Measurements from ENCODE around the gene PRPF6. TPM values are rescaled to one million over a fixed set of nuclear protein-coding genes. Genes with fewer than 3 reads are reported as not detected.

Gene PRPF6
- total and polyA plus RNA-seq, 2 of the 13 experiments (the other 11 are each of a cell fraction or from before 2014, with no cell fraction given): 63.7 to 101 TPM

- TF ChIP-seq LRRFIP1 (CRISPR knock-in tag; conservative IDR thresholded peaks at IDR 0.05) (0 out of 2 replicates have a peak, but pooled peaks have one; percentile 63), SMARCC2 (IDR thresholded peaks at IDR 0.05) (no peak), ZHX1 (CRISPR knock-in tag; IDR thresholded peaks at IDR 0.05; ENCODE audit: low read depth) (peak; percentile 71), RARA (CRISPR knock-in tag; IDR thresholded peaks at IDR 0.05) (peak; percentile 61), ZNF530 (CRISPR knock-in tag; IDR thresholded peaks at IDR 0.05; ENCODE audit: low read depth) (no peak), KDM5A (IDR thresholded peaks at IDR 0.05; ENCODE audit: borderline replicate concordance, low read length) (no peak), HNF1B (CRISPR knock-in tag; IDR thresholded peaks at IDR 0.05) (no peak), ZNF496 (CRISPR knock-in tag; IDR thresholded peaks at IDR 0.05; ENCODE audit: insufficient replicate concordance) (no peak), HNRNPH1 (optimal IDR thresholded peaks at IDR 0.05; ENCODE audit: low read depth, low read length) (peak; percentile 34), ZNF850 (CRISPR knock-in tag; conservative IDR thresholded peaks at IDR 0.05) (no peak), NR2F1 (CRISPR knock-in tag; IDR thresholded peaks at IDR 0.05) (0 out of 4 replicates have a peak, but pooled peaks of 1 of the 2 experiments have one; percentile 19), HOXA3 (CRISPR knock-in tag; IDR thresholded peaks at IDR 0.05) (no peak), ZNF629 (CRISPR knock-in tag; conservative IDR thresholded peaks at IDR 0.05) (no peak), RAD51 (IDR thresholded peaks at IDR 0.05; ENCODE audit: borderline replicate concordance) (no peak), GPBP1L1 (CRISPR knock-in tag; IDR thresholded peaks at IDR 0.05) (no peak), ZNF83 (CRISPR knock-in tag; IDR thresholded peaks at IDR 0.05; ENCODE audit: borderline replicate concordance) (no peak), ZNF841 (CRISPR knock-in tag; IDR thresholded peaks at IDR 0.05; ENCODE audit: borderline replicate concordance) (no peak), ZNF772 (CRISPR knock-in tag; IDR thresholded peaks at IDR 0.05) (no peak), ZNF589 (CRISPR knock-in tag; conservative IDR thresholded peaks at IDR 0.05) (no peak; the same call in 1 of the 2 replicates)
These were observed 59.5 kb downstream of the PRPF6 start (continued) for GRCh38 chr20:64040231-64041039.

Data from HepG2 (cell line).